PFSK-1 (cell line): ENCODE measurements around the gene C3orf52.

Experiments used
- FOXP2 ChIP-seq: optimal IDR thresholded peaks from 2 replicates; pipeline ENCODE3; 2011; ENCODE audit warnings: borderline replicate concordance, control low read depth, inconsistent platforms; ENCODE audit not compliant: insufficient read depth; ENCODE audit errors: extremely low read length, extremely low read depth
- POLR2AphosphoS5 ChIP-seq: IDR thresholded peaks from 2 replicates; pipeline ENCODE4 v1.6.1; 2012; ENCODE audit warnings: low read depth, mild to moderate bottlenecking, control low read depth, low read length, moderate library complexity
- SIN3A ChIP-seq: IDR thresholded peaks from 2 replicates; pipeline ENCODE4 v1.6.1; 2012; ENCODE audit warnings: mild to moderate bottlenecking, low read length, moderate library complexity, borderline replicate concordance; ENCODE audit not compliant: insufficient read depth
- TAF1 ChIP-seq: IDR thresholded peaks from 2 replicates; pipeline ENCODE4 v1.6.1; 2012; ENCODE audit warnings: low read length, control low read depth, borderline replicate concordance; ENCODE audit not compliant: insufficient read depth
- TF ChIP-seq, protein P1 (sequence below), 2 experiments: IDR thresholded peaks; 2 replicates each; pipeline versions ENCODE4 v1.6.1 to v1.8.0; 2011 to 2012; ENCODE audit warnings: low read depth in 2 of 2, low read length in 2 of 2, control low read depth in 1 of 2, inconsistent platforms in 1 of 2, mild to moderate bottlenecking in 1 of 2, moderate library complexity in 1 of 2; ENCODE audit not compliant: insufficient read depth in 1 of 2

C3orf52 gene

DNA sequence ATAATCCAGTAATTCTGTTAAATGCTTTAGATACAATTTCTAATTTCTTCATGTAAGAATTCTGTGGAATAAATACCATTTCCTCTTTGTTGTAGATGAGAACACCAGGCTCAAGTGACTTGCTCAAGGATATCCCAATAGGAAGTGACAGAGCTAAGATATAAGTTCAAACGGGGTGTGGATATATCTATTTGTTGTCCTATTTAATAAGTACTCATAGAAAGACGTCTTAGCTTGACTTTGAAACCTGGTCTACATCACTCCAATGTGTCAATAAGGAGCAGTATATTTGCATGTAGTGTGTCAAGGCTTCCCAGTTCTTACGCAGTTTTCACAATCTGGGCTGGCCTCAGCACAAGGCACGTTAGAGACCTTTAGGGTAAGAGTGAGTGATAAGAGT is 51.6 kb downstream of the C3orf52 start:
- no peak for TF ChIP-seq TAF1
- no peak for TF ChIP-seq POLR2AphosphoS5
- TF ChIP-seq SIN3A: no peak
- no peak for TF ChIP-seq FOXP2
- TF ChIP-seq, protein P1, sequence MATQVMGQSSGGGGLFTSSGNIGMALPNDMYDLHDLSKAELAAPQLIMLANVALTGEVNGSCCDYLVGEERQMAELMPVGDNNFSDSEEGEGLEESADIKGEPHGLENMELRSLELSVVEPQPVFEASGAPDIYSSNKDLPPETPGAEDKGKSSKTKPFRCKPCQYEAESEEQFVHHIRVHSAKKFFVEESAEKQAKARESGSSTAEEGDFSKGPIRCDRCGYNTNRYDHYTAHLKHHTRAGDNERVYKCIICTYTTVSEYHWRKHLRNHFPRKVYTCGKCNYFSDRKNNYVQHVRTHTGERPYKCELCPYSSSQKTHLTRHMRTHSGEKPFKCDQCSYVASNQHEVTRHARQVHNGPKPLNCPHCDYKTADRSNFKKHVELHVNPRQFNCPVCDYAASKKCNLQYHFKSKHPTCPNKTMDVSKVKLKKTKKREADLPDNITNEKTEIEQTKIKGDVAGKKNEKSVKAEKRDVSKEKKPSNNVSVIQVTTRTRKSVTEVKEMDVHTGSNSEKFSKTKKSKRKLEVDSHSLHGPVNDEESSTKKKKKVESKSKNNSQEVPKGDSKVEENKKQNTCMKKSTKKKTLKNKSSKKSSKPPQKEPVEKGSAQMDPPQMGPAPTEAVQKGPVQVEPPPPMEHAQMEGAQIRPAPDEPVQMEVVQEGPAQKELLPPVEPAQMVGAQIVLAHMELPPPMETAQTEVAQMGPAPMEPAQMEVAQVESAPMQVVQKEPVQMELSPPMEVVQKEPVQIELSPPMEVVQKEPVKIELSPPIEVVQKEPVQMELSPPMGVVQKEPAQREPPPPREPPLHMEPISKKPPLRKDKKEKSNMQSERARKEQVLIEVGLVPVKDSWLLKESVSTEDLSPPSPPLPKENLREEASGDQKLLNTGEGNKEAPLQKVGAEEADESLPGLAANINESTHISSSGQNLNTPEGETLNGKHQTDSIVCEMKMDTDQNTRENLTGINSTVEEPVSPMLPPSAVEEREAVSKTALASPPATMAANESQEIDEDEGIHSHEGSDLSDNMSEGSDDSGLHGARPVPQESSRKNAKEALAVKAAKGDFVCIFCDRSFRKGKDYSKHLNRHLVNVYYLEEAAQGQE (IDR thresholded peaks at IDR 0.05; ENCODE audit: insufficient read depth in 1 of 2, low read depth in 2 of 2, low read length in 2 of 2): no peak

DNA sequence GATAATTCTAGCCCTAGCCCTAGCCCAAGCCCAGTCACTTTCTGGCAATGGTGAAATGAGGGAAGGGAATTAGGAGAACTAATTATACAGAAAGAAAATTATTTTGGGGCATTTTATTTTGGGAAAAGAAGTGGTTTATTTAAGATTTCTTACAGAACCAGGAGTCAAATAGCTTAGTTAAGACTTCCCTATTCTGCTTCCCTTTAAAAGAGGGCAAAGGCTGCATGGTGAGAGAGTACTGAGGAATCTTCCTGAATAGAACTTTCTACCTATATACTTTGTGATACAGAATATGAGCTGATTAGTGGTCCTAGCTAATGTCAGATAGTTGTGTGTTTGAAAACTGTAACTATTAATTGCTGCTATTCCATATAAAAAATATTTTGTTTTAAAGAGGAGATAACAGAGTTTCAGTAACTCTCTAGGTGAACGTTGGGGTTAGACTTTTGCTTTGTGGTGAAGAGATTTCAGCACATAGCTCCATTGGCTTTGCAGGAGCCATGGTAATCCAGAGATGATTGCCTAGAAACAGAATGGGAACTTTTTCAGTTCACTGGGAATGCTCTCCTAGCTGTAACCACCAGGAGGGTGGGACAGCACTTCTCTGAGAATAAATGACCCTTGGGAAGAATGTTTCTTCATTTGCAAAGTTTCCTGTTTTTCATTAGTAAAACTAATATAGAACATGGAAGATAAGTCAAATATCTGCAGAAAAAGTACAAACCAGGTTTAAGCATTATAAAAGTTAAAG is 52.2 kb downstream of the C3orf52 start:
- TF ChIP-seq FOXP2: no peak
- TF ChIP-seq, protein P1 (IDR thresholded peaks at IDR 0.05; ENCODE audit: insufficient read depth in 1 of 2, low read depth in 2 of 2, low read length in 2 of 2): no peak
- no peak for TF ChIP-seq POLR2AphosphoS5
- no peak for TF ChIP-seq SIN3A
- no peak for TF ChIP-seq TAF1

DNA sequence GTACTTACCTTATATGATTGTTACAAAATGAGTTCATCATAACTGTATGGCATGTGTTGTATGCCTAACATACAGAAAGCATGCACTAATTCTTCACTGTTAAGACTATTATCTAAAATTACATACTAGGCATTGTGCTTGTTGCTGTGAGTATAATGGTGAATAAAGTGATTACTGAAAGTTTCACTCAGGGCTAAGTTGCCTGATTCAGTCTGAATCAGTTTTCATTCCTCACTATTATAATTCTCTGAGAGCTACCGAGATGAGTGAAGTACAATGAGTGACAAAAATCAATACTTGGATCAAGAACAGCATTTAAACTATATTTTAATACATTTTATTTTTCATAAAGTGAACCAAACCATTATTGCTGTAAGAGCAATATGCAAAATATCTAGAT is 54.4 kb downstream of the C3orf52 start:
- TF ChIP-seq POLR2AphosphoS5 (no peak), FOXP2 (no peak), SIN3A (no peak), TAF1 (no peak)
- TF ChIP-seq, protein P1 (IDR thresholded peaks at IDR 0.05; ENCODE audit: insufficient read depth in 1 of 2, low read depth in 2 of 2, low read length in 2 of 2): no peak

DNA sequence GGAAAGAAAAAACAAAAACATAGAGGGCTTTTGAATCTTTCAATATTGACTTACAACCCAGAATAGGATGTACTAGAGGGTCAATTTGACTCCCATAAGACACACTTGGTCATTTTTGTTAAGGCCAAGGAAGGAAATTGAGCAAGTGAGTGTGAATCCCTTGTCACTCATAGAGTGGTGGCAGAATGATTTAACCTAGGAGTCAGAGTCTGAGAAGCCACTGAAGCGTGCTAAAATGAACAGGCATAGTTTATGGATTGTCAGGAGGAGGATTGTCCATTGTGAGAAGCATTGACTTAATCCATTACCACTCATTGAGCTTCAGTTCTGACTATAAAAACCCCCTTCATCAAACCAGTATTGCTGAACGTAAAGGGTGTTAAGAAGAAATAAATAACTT is 55.1 kb downstream of the C3orf52 start:
- TF ChIP-seq TAF1: no peak
- TF ChIP-seq, protein P1 (IDR thresholded peaks at IDR 0.05; ENCODE audit: insufficient read depth in 1 of 2, low read depth in 2 of 2, low read length in 2 of 2): no peak
- TF ChIP-seq FOXP2: no peak
- TF ChIP-seq POLR2AphosphoS5: no peak
- no peak for TF ChIP-seq SIN3A

DNA sequence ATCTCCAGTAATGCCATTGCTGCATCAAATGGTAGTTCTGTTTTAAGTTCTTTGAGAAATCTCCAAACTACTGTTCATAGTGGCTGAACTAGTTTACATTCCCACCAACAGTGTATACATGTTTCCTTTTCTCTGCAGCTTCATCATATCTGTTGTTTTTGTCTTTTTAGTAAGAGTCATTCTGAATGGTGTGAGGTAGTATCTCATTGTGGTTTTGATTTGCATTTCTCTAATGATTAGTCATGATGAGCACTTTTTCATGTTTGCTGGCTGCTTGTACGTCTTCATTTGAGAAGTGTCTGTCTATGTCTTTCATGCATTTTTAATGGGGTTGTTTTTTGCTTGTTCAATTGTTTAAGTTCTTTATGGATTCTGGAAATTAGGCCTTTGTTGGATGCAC is 57.1 kb downstream of the C3orf52 start:
- no peak for TF ChIP-seq FOXP2
- TF ChIP-seq SIN3A: no peak
- no peak for TF ChIP-seq TAF1
- TF ChIP-seq, protein P1 (IDR thresholded peaks at IDR 0.05; ENCODE audit: insufficient read depth in 1 of 2, low read depth in 2 of 2, low read length in 2 of 2): no peak
- no peak for TF ChIP-seq POLR2AphosphoS5
